Fibroblast of villous mesenchyme (primary cell): Measurements from ENCODE around the gene COX8C. TPM values are rescaled to one million over a fixed set of nuclear protein-coding genes. Genes with fewer than 3 reads are reported as not detected.

Experiments
- DNase-seq: peaks from one replicate; pipeline ENCODE4 v3.0.0-alpha.2; 2010; ENCODE audit warnings: low read depth
- H3K4me3 ChIP-seq: 2 replicates; pipeline ENCODE4 v1.5.1; 2011; ENCODE audit warnings: low read depth, mild to moderate bottlenecking, low read length
- CTCF ChIP-seq: IDR thresholded peaks from 2 replicates; pipeline ENCODE4 v1.5.1; 2012; ENCODE audit warnings: low read depth, mild to moderate bottlenecking, low read length; ENCODE audit not compliant: insufficient read depth
- total RNA-seq: library from RNA; depleted of rRNA; stranded (reverse); fragments of >200 nt; gene quantifications from 2 replicates; pipeline ENCODE4 v1.2.3, GENCODE V29; 2012

COX8C gene
- total RNA-seq, 1 donor = not detected

GRCh38 chr14:93304771-93305170, 42.2 kb upstream of the COX8C start:
- no peak overlapping the region for H3K4me3 ChIP-seq
- TF ChIP-seq CTCF = no peak
- DNase-seq = peak; percentile 47

- H3K4me3 ChIP-seq = no peak overlapping the region
- TF ChIP-seq CTCF = no peak
- no peak for DNase-seq
These were observed 41.1 kb upstream of the COX8C start for GRCh38 chr14:93305725-93306418.

- TF ChIP-seq CTCF = no peak
- H3K4me3 ChIP-seq = no peak overlapping the region
These were observed 40.2 kb upstream of the COX8C start for GRCh38 chr14:93306812-93307211.

GRCh38 chr14:93308686-93309345, 38.2 kb upstream of the COX8C start:
- H3K4me3 ChIP-seq = no peak overlapping the region
- TF ChIP-seq CTCF = no peak
- no peak for DNase-seq

More at GRCh38 chr14:93306812-93307211, 40.2 kb upstream of the COX8C start:
- DNase-seq = no peak

- TF ChIP-seq CTCF = no peak
- no peak overlapping the region for H3K4me3 ChIP-seq
- no peak for DNase-seq
These were observed 37.5 kb upstream of the COX8C start for GRCh38 chr14:93309427-93309966.

- DNase-seq = no peak
- H3K4me3 ChIP-seq = no peak overlapping the region
- TF ChIP-seq CTCF = no peak
These were observed 35.9 kb upstream of the COX8C start for GRCh38 chr14:93311082-93311481.
